ENCODE measurements around the gene RFC2.

Gene RFC2

GRCh38 chr7:74185016-74185415, 69.2 kb downstream of the RFC2 start:
- no peak for TF ChIP-seq MYC (IDR thresholded peaks at IDR 0.05; ENCODE audit: low read depth, low read length)
- no peak for TF ChIP-seq CTCF (IDR thresholded peaks at IDR 0.05; ENCODE audit: low read depth, low read length)
- TF ChIP-seq, protein P1, sequence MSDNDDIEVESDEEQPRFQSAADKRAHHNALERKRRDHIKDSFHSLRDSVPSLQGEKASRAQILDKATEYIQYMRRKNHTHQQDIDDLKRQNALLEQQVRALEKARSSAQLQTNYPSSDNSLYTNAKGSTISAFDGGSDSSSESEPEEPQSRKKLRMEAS (IDR thresholded peaks at IDR 0.05; ENCODE audit: low read depth, low read length): no peak
- TF ChIP-seq POLR2A (IDR thresholded peaks at IDR 0.05; ENCODE audit: extremely low read depth, insufficient read length): no peak
- DNase-seq (ENCODE audit: low read depth): no peak
- no peak overlapping the region for H3K4me3 ChIP-seq (ENCODE audit: low read depth, low read length)

GRCh38 chr7:74183653-74184450, 70.3 kb downstream of the RFC2 start:
- DNase-seq (ENCODE audit: low read depth): peak; percentile 54
- no peak for TF ChIP-seq POLR2A (IDR thresholded peaks at IDR 0.05; ENCODE audit: extremely low read depth, insufficient read length)
- TF ChIP-seq CTCF (IDR thresholded peaks at IDR 0.05; ENCODE audit: low read depth, low read length): peak; percentile 65
- H3K4me3 ChIP-seq (ENCODE audit: low read depth, low read length): no peak overlapping the region

DNA sequence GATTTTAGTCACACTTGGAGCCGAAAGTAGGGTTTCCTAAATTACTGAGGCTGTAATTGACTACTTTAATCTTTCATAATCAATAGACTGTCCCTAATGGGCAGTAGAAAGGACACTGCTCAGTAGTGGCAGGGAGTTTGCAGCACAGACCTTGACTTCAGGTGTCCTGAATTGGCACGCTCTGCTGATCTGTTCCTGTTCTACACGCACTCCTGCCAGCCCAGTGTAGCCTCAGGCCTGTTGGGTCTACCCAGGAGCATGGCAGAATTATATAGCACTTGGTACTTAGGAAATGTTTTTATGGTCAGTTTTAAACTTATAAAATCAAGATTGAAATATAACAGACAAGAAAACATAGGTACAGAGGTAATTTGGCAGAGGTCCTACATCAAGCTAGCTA, 71.1 kb downstream of the RFC2 start:
- TF ChIP-seq, protein P1 (IDR thresholded peaks at IDR 0.05; ENCODE audit: low read depth, low read length): no peak
- TF ChIP-seq MYC (IDR thresholded peaks at IDR 0.05; ENCODE audit: low read depth, low read length): no peak
- TF ChIP-seq CTCF (IDR thresholded peaks at IDR 0.05; ENCODE audit: low read depth, low read length): no peak
- TF ChIP-seq POLR2A (IDR thresholded peaks at IDR 0.05; ENCODE audit: extremely low read depth, insufficient read length): no peak
- H3K4me3 ChIP-seq (ENCODE audit: low read depth, low read length): no peak overlapping the region
- no peak for DNase-seq (ENCODE audit: low read depth)

- DNase-seq (ENCODE audit: low read depth): no peak
- TF ChIP-seq, protein P1 (IDR thresholded peaks at IDR 0.05; ENCODE audit: low read depth, low read length): no peak
- TF ChIP-seq MYC (IDR thresholded peaks at IDR 0.05; ENCODE audit: low read depth, low read length) (no peak), POLR2A (IDR thresholded peaks at IDR 0.05; ENCODE audit: extremely low read depth, insufficient read length) (no peak), CTCF (IDR thresholded peaks at IDR 0.05; ENCODE audit: low read depth, low read length) (no peak)
Observed at GRCh38 chr7:74182453-74183090, 71.6 kb downstream of the RFC2 start.

GRCh38 chr7:74181821-74182220, 72.4 kb downstream of the RFC2 start:
- TF ChIP-seq POLR2A (IDR thresholded peaks at IDR 0.05; ENCODE audit: extremely low read depth, insufficient read length): no peak
- TF ChIP-seq, protein P1 (IDR thresholded peaks at IDR 0.05; ENCODE audit: low read depth, low read length): no peak
- no peak overlapping the region for H3K4me3 ChIP-seq (ENCODE audit: low read depth, low read length)
- DNase-seq (ENCODE audit: low read depth): no peak

More at GRCh38 chr7:74182453-74183090, 71.6 kb downstream of the RFC2 start:
- no peak overlapping the region for H3K4me3 ChIP-seq (ENCODE audit: low read depth, low read length)

Data from NB4 (cell line).